Fibroblast of the aortic adventitia (primary cell): Measurements from ENCODE around the gene TOR4A. TPM values are rescaled to one million over a fixed set of nuclear protein-coding genes. Genes with fewer than 3 reads are reported as not detected.

Experiments used
- DNase-seq: peaks from one replicate; pipeline ENCODE4 v3.0.0-alpha.2; 2010; ENCODE audit warnings: low read depth
- H3K4me3 ChIP-seq: 2 replicates; pipeline ENCODE4 v1.5.1; 2011; ENCODE audit warnings: low read depth, mild to moderate bottlenecking, control low read depth, low read length, moderate library complexity
- CTCF ChIP-seq: IDR thresholded peaks from 2 replicates; pipeline ENCODE4 v1.5.1; 2011; ENCODE audit warnings: mild to moderate bottlenecking, low read length, control low read depth, inconsistent platforms; ENCODE audit not compliant: insufficient read depth
- total RNA-seq: library from RNA; depleted of rRNA; stranded (reverse); fragments of >200 nt; gene quantifications from 2 replicates; pipeline ENCODE4 v1.2.3, GENCODE V29; 2012; ENCODE audit warnings: low replicate concordance

TOR4A gene
- total RNA-seq, 1 donor, result 31.3 TPM

- DNase-seq, result no peak
- H3K4me3 ChIP-seq, result no peak overlapping the region
- no peak for TF ChIP-seq CTCF
These were observed 24.7 kb upstream of the TOR4A start for GRCh38 chr9:137252555-137253506.

- peak overlapping the region; percentile 78 for H3K4me3 ChIP-seq
- no peak for DNase-seq
- TF ChIP-seq CTCF, result no peak
These were observed 23.6 kb upstream of the TOR4A start for GRCh38 chr9:137253717-137254623.

- TF ChIP-seq CTCF, result no peak
- peak within 1 kb of the TSS; percentile 93 for H3K4me3 ChIP-seq
- DNase-seq, result peak; percentile 85
These were observed 22.7 kb upstream of the TOR4A start, which contains the start of gene NELFB for GRCh38 chr9:137254624-137255447. NELFB (plus strand) TSS chr9:137255327.

- TF ChIP-seq CTCF, result no peak
- peak; percentile 22 for DNase-seq
- H3K4me3 ChIP-seq, result peak overlapping the region; percentile 93
These were observed 21.9 kb upstream of the TOR4A start for GRCh38 chr9:137255448-137256114.

GRCh38 chr9:137256362-137256761 lies 21.2 kb upstream of the TOR4A start:
- no peak for DNase-seq
- peak overlapping the region; percentile 93 for H3K4me3 ChIP-seq
- no peak for TF ChIP-seq CTCF
